HG03442 (cell line): Measurements from ENCODE around the gene GUCY2D.
"Not testable (repeated sequence)": the region's sequence is repeated elsewhere in the genome, so short reads cannot be mapped to it uniquely, and the experiment has no call there.

Experiments used
- ATAC-seq: cut with Tn5 transposase; IDR thresholded peaks from one replicate; pipeline ENCODE4 v1.9.1; 2021; ENCODE audit warnings: mild to moderate bottlenecking, moderate library complexity; ENCODE audit not compliant: unreplicated experiment

The GUCY2D gene

DNA sequence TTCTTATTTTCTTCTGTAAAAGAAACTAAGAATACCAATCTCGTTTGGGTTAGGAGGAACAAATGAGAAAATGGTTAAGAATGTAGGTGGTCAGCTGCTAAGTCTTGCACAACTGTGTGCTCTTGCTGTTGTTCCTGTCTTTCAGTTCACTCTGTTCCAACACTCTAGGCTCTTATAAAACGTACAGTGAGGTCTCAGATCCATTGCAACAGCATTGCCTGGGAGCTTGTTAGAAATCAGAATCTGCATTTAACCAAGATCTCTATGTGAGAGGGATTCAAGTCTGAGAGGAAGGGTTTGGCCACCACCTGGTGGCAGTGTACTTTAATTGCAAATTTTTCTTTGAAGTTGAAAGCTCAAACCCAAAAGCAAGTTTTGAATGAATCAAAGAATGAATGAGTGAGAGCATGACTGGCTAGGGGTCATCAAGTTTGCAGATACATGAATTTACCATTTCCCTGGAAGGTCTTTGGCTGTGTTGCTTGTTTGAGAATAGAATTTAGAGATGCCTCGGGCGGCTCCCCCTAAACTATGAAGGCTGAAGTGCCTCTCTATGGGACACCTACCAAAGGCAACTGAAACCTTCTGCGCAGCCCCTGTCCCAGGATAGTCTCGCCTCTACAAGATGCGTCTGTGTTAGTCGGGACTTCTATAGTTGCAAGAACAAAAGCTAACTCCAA, 39.0 kb downstream of the GUCY2D start:
- ATAC-seq: no peak

DNA sequence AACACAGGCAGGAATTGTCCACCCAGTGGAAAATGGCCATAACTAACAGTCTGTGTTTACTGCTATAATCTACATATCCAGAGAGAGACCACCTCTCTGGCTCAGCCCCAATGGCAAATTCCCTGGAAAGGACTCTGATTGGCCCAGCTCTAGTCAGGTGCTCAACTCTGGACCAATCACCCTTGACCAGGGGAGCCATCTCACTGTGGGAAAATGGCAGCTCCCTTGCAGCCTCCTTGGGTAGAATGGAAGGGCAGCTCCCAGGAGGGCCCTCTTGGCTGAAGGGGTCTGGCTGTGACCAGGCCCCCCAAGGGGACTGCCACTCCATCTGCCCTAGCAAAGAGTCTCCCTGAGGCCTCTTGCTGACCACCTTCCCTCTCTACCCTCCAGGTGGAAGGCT, 39.6 kb downstream of the GUCY2D start:
- ATAC-seq: no peak

DNA sequence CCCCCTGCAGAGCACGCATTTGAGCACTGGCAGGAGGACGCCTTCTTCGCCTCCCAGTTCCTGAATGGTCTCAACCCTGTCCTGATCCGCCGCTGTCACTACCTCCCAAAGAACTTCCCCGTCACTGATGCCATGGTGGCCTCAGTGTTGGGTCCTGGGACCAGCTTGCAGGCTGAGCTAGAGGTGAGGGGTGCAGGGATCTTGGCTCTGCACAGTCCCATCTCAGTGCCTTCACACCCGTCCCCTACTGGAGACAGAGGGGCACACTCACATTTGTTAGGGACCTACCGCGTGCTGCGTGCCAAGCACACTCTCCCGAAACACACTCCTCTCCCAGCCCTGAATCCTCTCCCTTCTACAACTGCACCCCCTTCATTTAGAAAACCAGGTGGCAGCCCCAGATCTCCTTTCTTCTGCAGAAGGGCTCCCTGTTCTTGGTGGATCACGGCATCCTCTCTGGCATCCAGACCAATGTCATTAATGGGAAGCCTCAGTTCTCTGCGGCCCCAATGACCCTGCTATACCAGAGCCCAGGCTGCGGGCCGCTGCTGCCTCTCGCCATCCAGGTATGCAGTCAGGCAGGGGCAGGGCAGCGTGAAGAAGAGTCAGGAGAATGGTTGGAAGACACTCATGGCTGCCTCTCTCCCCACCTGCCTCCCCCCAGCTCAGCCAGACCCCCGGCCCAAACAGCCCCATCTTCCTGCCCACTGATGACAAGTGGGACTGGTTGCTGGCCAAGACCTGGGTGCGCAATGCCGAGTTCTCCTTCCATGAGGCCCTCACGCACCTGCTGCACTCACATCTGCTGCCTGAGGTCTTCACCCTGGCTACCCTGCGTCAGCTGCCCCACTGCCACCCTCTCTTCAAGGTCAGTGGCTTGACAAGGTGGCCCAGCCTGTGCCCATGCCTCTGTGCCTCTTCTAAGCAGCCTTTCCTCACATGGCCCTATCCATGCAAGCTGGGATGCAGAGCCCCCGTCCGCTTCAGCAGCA, 42.7 kb downstream of the GUCY2D start:
- no peak for ATAC-seq

- ATAC-seq: no peak
Measured at GRCh38 chr17:8046306-8046928, 44.0 kb downstream of the GUCY2D start.

DNA sequence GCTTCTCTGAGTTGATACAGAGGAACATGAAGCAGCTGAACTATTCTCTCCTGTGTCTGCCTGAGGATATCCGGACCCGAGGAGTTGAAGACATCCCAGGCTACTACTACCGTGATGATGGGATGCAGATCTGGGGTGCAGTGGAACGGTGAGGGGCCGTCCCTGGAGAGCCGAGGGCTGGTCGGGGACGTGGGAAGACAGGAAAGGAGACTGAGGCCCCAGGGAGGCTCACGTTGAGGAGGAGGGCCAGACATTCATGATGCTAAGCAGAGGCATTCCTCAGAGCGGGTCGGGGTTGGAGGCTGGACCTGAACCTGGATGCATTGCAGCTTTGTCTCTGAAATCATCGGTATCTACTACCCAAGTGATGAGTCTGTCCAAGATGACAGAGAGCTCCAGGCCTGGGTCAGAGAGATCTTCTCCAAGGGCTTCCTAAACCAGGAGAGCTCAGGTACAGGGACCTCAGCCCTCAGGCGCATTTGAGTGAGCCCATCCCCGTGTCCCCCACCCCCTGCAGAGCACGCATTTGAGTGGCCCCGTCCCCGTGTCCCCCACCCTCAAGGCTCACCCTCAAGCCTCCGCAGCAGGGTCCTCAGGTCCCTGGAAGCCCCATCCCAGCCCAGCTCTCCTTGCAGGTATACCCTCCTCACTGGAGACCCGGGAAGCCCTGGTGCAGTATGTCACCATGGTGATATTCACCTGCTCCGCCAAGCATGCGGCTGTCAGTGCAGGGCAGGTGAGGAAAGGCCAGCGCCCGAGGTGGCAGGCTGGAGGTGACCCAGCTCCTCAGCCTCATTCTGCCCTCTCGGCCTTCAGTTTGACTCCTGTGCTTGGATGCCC, 44.7 kb downstream of the GUCY2D start:
- no peak for ATAC-seq

- ATAC-seq: no peak
Measured at GRCh38 chr17:8047769-8048110, 45.3 kb downstream of the GUCY2D start.

DNA sequence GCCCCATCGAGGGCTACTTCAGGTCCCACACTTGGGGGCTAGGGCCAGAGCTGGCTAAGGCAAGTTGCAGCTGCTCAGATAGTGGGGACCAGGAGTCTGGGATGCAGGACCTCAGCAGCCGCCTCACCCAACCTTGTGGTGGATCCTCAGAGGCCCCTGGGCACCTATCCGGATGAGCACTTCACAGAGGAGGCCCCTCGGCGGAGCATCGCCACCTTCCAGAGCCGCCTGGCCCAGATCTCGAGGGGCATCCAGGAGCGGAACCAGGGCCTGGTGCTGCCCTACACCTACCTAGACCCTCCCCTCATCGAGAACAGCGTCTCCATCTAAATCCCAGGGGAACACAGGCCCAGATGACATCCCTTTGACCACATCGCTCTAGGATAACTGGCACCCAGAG, 45.8 kb downstream of the GUCY2D start:
- ATAC-seq: no peak

DNA sequence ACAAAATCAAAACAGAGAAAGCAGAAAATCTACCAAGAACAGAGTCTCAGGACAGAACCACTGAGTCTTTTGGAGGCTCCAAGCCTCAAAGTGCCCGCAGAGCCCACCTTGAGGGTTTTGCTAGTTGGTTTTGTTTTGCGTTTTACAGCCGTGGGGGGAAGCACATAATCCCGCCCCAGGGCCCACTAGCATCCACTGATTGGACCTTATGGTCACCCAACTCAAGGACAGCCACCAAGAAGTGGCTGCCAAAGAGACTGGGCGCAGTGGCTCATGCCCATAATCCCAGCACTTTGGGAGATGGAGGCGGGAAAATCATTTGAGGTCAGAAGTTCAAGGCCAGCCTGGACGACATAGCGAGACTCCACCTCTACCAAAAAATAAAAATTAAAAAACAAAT, 46.3 kb downstream of the GUCY2D start:
- no peak for ATAC-seq

DNA sequence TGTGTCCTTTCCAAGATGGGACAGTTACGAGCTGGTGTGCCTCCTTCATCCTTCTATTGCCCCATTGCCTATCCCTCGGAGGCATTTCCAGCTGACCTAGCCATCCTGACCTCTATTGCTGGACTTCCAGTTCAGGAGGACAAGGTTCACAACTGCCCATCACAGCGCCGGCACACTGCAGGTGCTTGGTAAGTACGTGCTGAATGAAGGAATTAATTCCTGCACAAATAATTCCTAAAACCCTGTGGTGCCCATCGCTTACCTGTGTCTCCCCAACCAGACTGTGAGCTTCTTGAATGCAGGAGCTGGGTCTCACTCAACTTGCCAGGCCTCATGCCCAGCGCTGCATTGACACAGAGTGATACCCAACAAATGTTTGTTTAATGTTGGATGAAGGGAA, 49.4 kb downstream of the GUCY2D start:
- no peak for ATAC-seq

DNA sequence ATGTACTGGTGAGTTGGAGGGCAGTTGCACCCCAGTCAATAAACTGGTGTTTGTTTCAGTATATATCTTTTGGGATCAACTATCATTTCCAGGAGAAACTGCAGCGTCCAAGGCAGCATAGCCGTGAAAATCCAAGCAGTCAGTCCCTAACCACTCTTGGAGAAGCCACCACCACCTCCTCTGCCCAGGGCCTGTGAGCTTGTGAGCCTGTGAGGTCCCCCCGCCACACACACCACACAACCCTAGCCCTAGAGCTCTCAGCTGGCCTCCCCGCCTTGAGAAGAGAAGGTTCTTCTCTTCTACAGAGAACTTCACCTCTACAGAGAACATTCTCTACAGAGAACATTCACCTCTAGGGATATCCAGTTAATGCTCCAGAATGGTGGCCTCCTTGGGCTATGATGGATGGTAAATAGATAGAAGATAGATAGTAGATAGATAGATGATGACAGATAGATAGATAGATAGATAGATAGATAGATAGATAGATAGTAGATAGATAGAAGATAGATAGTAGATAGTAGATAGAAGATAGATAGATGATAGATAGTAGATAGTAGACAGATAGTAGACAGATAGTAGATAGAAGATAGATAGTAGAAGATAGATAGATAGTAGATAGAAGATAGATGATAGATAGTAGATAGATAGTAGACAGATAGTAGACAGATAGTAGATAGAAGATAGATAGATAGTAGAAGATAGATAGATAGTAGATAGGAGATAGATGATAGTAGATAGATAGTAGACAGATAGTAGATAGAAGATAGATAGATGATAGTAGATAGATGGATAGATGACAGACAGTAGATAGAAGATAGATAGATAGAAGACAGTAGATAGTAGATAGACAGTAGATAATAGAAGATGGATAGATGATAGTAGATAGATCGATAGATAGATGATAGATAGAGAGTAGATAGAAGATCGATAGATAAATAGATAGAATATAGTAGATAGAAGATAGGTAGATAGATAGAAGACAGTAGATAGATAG, 50.1 kb downstream of the GUCY2D start:
- ATAC-seq: no peak

DNA sequence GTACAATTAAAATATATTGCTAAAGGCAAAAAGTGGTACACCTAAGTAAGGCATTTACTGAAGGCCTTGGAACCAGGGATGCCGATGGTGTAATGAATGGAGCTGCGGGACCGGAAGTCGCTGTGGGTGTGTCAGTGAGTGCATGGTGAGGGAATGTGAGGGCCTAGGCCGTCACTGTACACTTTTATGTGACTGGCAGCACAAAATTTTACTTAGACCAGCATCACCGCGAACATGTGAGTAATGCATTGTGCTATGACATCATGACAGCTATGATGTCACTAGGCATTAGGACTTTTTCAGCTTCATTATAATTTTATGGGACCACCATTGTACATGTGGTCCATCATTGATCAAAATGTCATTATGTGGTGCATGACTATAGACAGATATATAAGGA, 51.2 kb downstream of the GUCY2D start:
- ATAC-seq: no peak

GRCh38 chr17:8055851-8056231, 53.4 kb downstream of the GUCY2D start:
- no peak for ATAC-seq

DNA sequence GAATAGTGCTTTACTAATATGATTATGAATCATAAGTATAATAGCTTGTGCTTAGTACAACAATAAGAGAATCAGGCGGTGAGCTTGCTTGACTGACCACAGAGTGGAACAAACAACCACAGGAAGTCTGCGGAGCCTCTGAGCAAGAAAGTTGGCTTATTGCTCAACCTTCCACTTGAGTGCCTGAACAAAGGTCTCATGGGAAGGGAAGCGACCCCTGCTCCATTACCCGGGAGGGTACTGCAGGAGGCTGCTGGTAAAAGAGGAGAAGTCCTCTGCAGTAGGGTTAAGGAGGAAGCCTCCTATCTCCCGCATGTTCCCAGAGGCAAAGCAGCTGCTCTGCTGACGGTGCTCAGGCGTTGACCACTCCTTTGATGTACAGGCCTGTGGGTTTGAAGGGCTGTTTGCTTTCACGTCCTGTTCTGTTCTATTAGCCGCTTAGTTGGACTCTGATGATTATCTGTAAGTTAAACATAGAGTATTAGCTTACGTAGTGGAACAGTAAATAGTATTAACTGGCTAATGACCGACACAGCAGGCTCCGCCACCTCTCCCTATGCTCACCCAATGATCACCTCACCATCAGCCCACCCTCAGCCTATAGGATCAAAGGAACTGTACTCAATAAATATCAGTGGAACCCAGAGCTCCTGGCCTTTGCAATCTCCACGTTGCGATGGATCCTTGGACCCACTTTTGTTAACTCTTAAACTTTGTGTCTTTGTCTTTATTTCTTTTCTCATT, 54.0 kb downstream of the GUCY2D start:
- no peak for ATAC-seq

GRCh38 chr17:8056976-8057625, 54.7 kb downstream of the GUCY2D start:
- ATAC-seq: no peak

DNA sequence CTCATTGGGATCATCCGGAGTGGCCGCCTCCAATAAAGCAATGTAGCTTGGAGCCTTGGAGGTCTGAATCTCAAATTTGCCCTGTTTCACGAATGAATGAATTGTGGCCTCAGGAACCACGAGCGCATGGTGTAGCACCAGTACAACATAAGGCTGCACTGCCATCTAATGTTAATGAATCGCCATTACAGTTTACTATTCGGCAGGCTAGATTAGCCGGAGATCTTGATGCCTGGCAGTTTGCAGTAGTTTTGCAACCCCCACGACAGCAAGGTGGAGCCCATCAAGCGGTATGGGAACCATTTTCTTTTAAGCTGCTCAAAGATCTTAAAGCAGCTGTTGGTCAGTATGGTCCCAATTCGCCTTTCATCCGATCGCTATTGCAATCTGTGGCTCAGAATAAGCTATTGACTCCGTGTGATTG, 55.3 kb downstream of the GUCY2D start:
- no peak for ATAC-seq

GRCh38 chr17:8059131-8059530, 56.7 kb downstream of the GUCY2D start:
- ATAC-seq: no peak

DNA sequence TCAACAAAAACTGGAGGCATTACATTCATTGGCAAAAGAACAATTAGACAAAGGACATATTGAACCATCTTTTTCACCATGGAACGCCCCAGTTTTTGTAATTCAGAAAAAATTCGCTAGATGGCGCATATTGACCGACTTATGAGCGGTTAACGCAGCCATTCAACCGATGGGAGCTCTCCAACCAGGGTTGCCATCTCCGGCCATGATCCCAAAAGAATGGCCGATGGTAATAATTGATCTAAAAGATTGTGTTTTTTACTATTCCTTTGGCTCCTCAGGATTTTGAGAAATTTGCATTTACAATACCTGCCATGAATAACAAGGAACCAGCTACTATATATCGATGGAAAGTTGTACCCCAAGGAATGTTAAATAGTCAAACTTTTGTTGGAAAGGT, 57.9 kb downstream of the GUCY2D start:
- no peak for ATAC-seq

DNA sequence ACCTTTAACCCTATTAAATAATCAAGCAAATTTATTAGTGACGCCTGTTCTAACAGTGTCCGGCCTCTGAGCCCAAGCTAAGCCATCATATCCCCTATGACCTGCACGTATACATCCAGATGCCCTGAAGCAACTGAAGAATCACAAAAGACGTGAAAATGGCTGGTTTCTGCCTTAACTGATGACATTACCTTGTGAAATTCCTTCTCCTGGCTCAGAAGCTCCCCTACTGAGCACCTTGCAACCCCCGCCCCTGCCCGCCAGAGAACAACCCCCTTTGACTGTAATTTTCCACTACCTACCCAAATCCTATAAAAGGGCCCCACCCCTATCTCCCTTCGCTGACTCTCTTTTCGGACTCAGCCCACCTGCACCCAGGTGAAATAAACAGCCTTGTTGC, 59.4 kb downstream of the GUCY2D start:
- not testable (repeated sequence) for ATAC-seq

DNA sequence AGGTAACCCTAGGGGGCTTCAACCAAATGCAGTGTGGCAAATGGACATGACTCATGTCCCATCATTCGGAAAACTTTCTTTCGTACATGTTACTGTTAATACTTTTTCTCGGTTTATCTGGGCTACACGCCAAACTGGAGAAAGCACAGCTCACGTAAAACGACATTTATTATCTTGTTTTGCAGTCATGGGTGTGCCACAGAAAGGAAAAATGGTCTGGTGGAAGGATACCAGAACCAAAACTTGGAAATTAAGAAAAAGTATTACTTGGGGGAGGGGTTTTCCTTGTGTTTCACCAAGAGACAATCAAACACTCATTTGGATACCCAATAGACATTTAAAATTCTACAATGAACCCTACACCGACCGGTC, 60.0 kb downstream of the GUCY2D start:
- ATAC-seq: no peak
